IPS DF 19.7 (cell line): ENCODE data around the gene PSKH1.

Source experiments
- DNase-seq: peaks from one replicate; pipeline ENCODE4 v3.0.0-alpha.2; 2013; ENCODE audit warnings: low read depth, low spot score

Gene PSKH1

DNA sequence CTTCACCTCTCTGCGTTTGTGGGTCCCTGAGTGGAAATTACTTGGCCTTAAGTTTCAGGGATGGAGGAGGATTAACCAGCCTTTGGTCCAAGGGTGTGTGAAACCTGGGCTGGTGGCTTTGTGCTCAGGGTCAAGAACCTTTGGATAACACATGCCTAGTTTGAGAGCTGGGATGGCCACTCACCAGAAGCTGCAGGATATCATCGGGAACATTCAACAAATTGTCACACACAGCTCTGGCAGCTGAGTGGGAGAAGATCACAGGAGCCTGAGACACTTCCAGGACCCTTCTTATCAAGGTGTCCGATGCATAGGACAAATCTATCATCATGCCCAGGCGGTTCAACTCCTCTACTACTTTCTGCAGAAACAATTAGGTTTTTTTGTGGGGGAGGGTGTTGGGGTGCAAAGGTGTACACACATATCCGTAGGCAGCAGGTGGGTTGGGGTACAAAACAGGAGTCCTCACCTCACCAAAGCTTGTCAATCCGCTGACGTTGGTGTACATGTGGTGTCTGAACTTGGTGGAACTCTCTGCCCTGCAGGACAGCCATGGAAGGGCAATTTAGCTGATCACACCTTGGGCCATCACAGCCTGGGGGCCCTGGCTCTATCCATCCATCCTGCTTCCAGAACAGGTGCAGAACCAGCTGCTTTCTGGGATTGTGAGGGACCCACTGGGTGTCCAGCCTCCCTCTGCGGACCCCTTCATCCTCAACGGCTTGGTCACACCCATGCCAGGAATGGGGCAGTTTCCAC lies 84.6 kb downstream of the PSKH1 start:
- DNase-seq: no peak
